GM12892 (cell line): ENCODE results near the gene CCDC167.

Experiments used
- POLR2A ChIP-seq: IDR thresholded peaks from 2 replicates; pipeline ENCODE4 v1.6.1; 2011; ENCODE audit warnings: low read depth, low read length, control low read depth
- POLR2AphosphoS5 ChIP-seq: IDR thresholded peaks from 2 replicates; pipeline ENCODE4 v1.6.1; 2011; ENCODE audit warnings: low read depth, low read length, control low read depth
- TAF1 ChIP-seq: IDR thresholded peaks from 2 replicates; pipeline ENCODE4 v1.6.1; 2011; ENCODE audit warnings: low read depth, mild to moderate bottlenecking, control low read depth, low read length, borderline replicate concordance

DNA sequence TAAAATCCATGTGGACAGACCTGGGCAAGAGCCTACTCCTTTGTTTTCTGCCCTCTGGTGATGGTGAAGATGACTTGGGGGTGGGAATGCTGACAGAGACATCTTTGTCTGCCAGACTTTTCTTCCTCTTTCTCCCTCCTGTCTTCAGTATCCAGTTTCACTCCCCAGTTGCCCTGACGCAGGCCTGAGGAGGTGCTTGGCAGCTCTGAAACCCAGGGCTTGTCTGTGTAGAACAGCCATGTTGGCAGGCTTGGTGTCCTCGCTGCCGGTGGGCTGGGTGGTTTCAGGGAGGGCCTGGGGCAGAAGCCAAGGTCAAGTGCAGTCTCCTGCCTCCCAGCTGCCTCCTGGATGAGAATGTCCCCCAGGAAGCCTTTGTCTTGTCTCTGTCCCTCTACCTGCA is 22.5 kb downstream of the CCDC167 start:
- TF ChIP-seq POLR2A (no peak), POLR2AphosphoS5 (no peak), TAF1 (no peak)
